NCI-H460 (cell line): ENCODE results near the gene DLGAP1. TPM values are rescaled to one million over a fixed set of nuclear protein-coding genes. Genes with fewer than 3 reads are reported as not detected.

ENCODE experiments used
- DNase-seq: peaks from one replicate; pipeline ENCODE4 v3.0.0-alpha.2; 2016; ENCODE audit warnings: low read depth; ENCODE audit errors: extremely low read depth
- small RNA-seq, 2 experiments: library from RNA; depleted of rRNA; stranded (forward); fragments of <200 nt; gene quantifications; one replicate each; pipeline ENCODE3, GENCODE V24; 2014
- total RNA-seq: library from RNA; depleted of rRNA; stranded (reverse); fragments of >200 nt; shearing (Covaris generic); gene quantifications from 2 replicates; pipeline ENCODE4 v1.2.3, GENCODE V29; 2014

The DLGAP1 gene
- total RNA-seq, 1 experiment from 2014 or later, result 1.8 TPM

DNA sequence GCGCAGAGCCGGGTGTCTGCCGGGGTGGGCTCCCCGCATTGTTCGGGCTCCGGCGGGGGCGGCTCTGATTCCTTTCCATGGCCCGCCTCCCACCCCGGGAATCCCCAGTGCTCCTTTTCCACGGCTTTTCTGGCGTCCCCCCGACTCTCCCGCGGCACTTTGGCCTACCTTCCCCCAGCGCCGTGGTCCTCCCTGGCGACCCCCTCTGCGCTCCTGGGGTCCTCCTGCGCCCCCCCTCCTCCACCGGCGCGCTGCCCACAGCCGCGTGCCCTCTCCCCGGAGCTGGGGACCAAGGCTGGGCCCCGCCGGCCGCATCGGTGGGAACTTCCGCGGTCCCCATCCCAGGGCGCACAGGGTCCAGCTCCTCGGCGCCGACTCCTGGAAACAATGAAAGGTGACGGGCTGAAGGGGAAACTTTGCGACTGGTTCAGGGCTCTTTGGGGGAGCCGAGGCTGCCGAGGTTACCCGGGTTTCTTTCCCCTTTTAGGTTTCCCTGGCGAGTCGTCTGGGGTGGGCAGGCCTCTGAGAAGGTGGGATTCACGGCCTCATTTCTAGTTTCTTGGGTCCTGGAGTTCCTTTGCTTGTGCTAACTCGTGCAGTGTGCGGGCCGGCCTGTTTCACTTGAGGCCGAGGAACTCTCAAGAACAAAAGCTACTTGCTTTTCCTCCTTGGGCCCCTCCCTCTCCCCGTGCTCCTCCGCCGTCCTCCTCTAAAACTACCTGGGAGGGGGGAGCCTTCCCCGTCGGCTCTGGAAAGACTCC is 1002.9 kb downstream of the DLGAP1 start:
- no peak for DNase-seq

DNA sequence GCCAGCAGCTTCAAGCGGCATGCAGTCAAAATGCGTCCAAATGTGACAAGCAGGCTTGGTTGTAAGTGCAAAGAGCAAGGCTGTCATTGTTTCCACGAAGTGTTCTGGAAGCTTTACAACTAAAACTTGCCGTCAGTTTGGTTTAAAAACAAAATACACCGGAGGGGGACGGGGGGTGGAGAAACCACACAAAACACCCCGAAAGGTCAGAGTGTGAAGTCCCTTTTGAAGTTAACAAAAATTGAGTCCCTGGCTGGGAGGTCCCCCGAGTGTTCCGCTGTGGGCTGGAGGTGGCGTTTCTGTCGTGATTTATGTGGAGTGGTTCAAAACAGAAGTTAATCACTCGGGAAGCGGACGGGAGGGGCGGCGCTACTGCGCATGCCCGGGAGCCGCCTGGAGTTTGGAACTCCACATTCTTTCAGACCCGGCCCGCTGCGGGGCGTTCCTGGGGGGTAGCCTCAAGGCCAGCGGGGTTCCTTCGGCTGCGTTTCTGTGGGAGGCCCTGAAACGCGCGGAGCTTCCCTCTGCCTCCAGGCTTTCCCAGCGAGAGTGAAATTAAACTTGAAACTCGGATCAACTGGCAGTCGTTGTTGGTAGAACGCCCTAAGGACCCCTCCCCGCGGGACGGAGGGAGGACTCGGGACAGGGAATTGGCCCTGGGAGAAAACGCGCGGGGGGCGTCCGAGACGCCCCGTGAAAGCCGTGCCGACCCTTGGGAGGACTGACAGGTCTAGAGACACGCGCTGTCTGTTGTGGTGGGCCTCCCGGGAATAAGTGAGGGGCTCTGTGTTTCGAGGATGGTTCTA is 1003.7 kb downstream of the DLGAP1 start:
- DNase-seq, result peak; percentile 72

DNA sequence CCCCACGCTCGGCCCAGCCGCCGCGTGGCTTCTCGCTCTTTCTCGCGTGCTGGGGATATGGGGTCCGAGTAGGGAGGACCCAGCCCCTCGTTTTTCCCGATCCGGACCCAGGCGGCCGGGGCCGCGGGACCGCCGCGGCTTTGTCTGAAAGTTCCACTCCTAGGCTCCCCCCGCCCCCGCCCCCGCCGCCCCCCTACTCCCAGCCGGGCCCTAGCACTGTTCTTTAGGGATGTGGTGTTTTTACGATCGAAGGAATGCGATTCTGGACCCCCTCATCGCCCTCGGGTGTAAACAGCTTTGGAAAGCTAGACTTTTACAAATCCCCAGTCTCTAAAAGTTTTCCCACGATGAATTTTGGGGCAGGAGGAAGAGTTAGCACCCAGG is 1004.3 kb downstream of the DLGAP1 start:
- no peak for DNase-seq

DNA sequence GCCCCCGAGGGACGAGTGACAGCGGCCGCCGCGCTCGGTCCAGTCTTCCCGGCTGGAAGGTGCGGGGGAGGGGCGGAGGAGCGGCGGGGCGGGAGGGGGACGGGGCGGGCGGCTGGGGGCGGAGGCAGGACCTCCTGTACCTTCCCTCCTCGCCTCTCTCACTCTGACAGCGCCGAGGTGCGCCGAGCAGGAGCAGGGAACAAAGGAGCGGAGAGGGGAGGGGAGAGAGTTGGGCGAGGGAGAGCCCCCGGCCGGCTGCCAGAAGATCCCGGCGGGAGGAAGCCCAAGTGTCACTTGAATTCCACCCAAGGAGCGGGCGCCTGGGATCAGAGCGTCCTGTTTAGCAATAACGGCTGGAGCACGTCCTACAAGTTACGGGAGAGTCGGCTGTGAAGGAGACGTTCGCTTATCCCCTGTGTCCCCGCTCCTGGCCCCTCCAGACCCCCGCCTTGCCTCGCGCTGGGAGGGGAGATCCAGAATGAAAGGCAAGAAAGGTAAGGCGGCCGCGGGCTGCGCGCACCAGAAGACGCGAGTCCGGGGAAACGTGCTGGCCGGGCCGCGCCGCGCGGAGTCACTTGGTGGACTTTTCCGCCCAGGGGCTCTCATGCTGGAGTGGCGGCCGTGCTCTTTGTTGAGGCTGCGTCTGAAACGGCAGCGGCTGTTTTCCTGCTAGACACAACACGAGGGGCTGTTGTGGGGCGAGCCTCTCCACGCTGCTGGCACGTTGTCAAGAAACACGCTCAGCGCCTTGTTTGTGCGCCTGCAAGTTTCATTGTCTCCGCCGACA is 1004.9 kb downstream of the DLGAP1 start, which contains the start of gene TGIF1:
TSS of gene TGIF1 (plus strand) at position 161 of the 787 bp plus-strand sequence. CDS start at position 479, 318 bp downstream.
- DNase-seq, result peak; percentile 73

DNA sequence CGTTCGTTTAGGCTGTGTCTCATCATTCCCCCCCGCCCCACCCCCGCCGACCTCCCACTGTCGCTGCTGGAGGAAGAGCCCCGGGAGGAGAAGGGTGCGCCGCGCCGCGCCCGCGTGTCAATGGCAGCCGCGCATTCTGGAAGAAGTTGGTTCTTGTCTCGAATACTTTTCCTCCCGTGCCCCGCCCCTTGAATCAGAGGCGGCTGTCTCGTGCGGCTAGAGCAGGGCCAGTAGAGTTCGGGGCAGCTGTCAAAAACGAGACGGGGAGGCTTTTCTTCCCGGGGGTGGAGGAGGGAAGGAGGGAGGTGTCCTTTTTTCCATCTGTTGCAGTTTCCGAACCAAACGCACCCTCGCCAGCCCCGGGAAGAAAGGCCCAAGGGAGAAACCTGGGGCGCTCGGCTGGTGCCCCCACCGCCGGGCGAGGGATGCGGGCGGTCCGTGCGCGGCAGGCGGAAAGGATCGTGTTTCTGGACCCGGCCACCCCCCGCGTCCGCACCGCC is 1005.5 kb downstream of the DLGAP1 start:
- no peak for DNase-seq

DNA sequence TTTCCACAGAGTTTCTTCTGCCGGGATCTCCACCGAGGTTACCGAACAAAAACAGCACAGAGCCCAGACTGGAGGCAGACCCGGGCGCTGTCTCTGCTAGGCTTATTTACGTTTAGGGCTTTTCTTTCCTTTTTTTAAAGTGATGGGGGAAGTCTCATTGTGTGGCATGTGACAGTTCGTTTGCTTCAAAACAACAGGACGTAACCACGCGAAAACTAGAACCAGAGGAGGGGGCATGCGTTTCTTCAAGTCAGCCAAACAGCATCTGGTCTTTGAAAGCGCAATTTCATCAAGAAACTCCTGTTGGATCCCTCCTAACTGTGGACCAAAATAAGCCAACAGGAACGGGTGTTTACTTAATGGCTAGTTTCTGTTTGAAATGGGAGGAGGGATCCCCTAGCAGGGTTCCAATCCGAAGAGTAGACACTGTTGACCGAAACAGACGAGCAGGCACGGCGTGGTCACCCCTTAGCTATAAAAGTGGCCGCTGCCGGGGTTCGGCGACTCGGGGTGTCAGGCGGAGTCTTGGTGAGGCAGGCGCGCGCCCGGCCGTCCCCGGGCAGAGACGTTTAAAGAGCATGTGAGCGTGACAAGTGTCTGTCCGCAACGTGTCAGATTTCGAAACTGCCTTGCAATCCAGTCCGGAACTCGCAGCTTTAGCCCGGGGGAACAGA is 1006.1 kb downstream of the DLGAP1 start:
- DNase-seq, result peak; percentile 95

DNA sequence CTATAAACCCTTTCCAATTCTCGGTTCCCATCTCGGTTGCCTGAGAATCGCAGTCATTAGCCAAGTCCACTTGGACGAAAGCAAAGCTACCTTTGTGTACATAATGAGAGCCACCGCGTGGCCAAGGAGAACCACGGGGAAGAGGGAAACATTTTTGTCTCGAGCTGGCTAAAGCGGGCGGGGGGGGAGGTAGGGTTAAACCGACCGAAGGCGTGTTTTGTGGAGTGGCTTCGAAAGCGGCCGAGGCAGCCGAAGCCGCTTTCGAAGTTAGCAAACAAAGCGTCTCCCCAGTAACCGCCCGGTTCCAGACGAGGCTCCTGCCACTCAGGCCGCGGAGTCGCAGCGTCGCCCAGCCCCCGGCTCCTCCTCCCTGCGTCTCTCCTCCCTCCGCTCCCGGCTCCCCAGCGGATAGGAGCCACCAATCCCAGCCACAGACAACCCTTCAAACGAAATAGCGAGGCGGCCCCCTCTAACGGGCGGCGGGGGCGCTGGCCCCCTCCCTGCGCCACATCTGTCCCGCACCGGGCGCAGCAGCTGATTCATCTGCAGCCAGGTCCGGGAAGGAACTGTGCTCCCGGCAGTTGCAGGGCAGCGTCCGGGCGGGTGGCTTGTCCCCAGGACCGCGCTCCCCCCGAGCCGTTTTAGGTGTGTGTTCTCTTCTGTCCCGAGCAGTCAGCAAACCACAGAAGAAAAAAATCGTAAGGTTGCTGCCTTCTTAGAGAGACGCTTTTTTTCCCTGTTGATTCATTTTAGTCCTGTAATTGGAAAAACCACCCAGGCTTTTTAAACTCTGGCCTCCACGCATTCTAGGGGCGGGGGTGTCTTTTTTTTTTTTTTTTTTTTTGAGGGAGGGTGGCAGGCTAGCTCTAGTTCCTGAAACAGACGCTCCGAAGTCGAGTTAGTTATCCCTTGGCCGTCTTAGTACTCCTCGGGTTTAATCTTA is 1006.9 kb downstream of the DLGAP1 start:
- peak; percentile 96 for DNase-seq

DNA sequence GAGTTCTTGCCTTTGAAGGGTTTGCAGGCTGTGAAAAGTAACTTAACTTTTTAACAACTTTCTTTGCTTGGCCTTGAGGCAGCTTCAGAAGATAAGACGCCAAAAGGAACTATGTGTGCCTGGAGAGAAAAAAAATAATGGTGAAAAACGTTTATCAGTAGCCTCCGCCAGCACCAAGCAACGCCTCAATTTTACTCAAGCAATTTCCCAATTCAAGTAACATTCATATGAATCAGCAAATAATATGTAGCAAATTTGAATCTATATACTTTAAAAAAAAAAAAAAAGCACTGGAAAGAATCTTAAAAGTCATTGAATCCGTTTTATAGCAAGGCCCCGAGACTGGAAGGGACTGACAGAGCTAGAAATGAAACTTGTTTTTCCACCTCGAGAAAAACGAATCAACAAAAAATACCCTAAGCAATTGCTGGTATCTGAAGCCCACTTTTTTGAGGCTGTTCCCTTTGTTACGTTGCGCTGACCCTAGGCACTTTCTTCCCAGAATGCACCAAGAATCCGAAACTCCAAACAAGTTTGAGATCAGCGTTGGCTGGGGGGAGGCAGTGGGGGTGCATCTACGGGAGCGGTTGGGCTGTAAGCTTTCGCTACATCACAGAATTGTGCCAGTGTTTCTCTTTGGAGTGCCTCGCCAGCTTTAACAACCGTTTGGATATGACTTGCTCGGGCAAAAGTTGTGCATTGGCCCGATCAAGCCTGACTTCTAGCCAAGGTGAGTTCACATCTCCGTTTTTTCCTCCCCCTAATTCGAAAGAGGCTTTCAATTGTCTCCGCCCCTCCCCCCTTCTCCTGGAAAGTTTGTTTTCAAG is 1007.8 kb downstream of the DLGAP1 start:
- DNase-seq, result no peak

Small RNA genes lying within 50 kb of the gene (small RNA-seq; reads per million reads assigned to genes)
- gene AP005208.1, result 0 reads per million in 2 experiments
- gene AP005403.1, result 0 to 0.12 reads per million in 2 experiments
- 0 reads per million in 2 experiments for gene MIR6718
- 0 reads per million in 2 experiments for gene RN7SL39P
- 0 reads per million in 2 experiments for gene RNU6-831P
